Lung (tissue), 12 donors: ENCODE measurements around the gene CLDN6. TPM values are rescaled to one million over a fixed set of nuclear protein-coding genes. Genes with fewer than 3 reads are reported as not detected.

Experiments
- ATAC-seq: fragments of 200-7000 bp; cut with Tn5 transposase; one replicate; pipeline ENCODE4 v1.9.1; 2020; ENCODE audit warnings: moderate number of reproducible peaks; ENCODE audit not compliant: insufficient read depth, low FRiP score
- DNase-seq, 3 donors: peaks; one replicate each; pipeline ENCODE4 v3.0.0-alpha.2; 2013 to 2017
- H3K27ac ChIP-seq, 2 donors: one replicate each; pipeline ENCODE4 v1.5.1; 2013; ENCODE audit warnings: mild to moderate bottlenecking in 2 of 2, moderate library complexity in 2 of 2, control low read depth in 1 of 2, inconsistent platforms in 1 of 2, low read depth in 1 of 2, low read length in 1 of 2
- H3K27me3 ChIP-seq, 3 donors: one replicate each; pipeline ENCODE4 v1.5.1; 2013; ENCODE audit warnings: low read length in 2 of 3; ENCODE audit not compliant: control insufficient read depth in 3 of 3, insufficient read depth in 3 of 3
- H3K36me3 ChIP-seq, 4 donors: one replicate each; pipeline ENCODE4 v1.5.1; 2013; ENCODE audit warnings: low read length in 4 of 4, mild to moderate bottlenecking in 1 of 4, moderate library complexity in 1 of 4; ENCODE audit not compliant: control insufficient read depth in 4 of 4, insufficient read depth in 4 of 4
- H3K4me1 ChIP-seq, 5 donors: one replicate each; pipeline ENCODE4 v1.5.1; 2013; ENCODE audit warnings: low read length in 5 of 5, mild to moderate bottlenecking in 2 of 5, moderate library complexity in 1 of 5; ENCODE audit not compliant: control insufficient read depth in 5 of 5, insufficient read depth in 5 of 5
- H3K4me3 ChIP-seq: one replicate; pipeline ENCODE4 v1.5.1; 2013; ENCODE audit warnings: mild to moderate bottlenecking, control low read depth, moderate library complexity
- H3K9ac ChIP-seq, 2 donors: one replicate each; pipeline ENCODE4 v1.5.1; 2013; ENCODE audit warnings: low read length in 2 of 2, control low read depth in 1 of 2; ENCODE audit not compliant: insufficient read depth in 1 of 2
- H3K9me3 ChIP-seq, 4 donors: one replicate each; pipeline ENCODE4 v1.5.1; 2013; ENCODE audit warnings: low read length in 3 of 4, mild to moderate bottlenecking in 1 of 4, moderate library complexity in 1 of 4; ENCODE audit not compliant: control insufficient read depth in 4 of 4, insufficient read depth in 3 of 4
- WGBS, 2 donors: extraction: QIAGEN DNeasy Blood & Tissue Kit; methylation state at CpG; one replicate each; pipeline ENCODE4 v1.1.7; 2013; 5-methylcytosine and 5-hydroxymethylcytosine counted together
- polyA plus RNA-seq, 2 donors: library from polyadenylated mRNA; stranded (reverse); fragments of 200-250 nt; gene quantifications; one replicate each; pipeline ENCODE4 v1.2.1, GENCODE V29; 2013
- total RNA-seq, 2 donors: library from RNA; depleted of rRNA in 1 of 2; stranded (reverse); fragments of >200 nt in 1 of 2; gene quantifications; one replicate each; pipeline ENCODE4 v1.2.1, GENCODE V29; 2014 to 2021
- TF ChIP-seq, protein P1 (sequence below): IDR thresholded peaks from 2 replicates; pipeline ENCODE4 v1.5.1; 2012; ENCODE audit warnings: mild to moderate bottlenecking; ENCODE audit errors: control extremely low read depth, extremely low read depth
- donor health status: control.
- donor health status: control.
- donor health status: Bipolar disorder and iron deficiency.
- donor health status: healthy.
- donor health status: DM: yes; HTN: yes; CAD: no.

CLDN6 gene
- total and polyA plus RNA-seq, 4 donors: 0.10 to 7.1 (median 0.92) TPM; not detected in 1

DNA sequence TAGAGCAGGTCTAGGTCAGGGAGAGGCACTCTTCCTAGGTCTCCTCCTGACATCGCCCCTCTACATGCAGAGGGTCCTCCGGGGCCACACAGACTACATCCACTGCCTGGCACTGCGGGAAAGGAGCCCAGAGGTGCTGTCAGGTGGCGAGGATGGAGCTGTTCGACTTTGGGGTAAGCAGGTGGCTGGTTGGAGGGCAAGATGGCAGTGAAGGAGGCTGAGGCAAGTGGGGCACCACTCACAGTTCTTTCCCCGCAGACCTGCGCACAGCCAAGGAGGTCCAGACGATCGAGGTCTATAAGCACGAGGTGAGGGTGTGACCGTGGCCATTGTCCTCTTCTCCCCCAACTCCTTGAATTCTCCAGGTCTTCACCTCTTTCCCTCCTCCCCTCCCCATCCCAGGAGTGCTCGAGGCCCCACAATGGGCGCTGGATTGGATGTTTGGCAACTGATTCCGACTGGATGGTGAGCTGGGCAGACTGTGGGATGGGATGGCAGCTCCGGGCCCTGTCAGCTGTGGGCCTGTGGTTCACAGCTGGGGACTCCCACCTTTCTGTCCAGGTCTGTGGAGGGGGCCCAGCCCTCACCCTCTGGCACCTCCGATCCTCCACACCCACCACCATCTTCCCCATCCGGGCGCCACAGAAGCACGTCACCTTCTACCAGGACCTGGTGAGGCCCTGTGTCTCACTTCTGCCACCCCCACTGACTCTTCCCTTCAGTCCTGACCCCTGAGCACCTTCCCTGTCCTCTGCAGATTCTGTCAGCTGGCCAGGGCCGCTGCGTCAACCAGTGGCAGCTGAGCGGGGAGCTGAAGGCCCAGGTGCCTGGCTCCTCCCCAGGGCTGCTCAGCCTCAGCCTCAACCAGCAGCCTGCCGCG is 8.9 kb upstream of the CLDN6 start:
- Histone ChIP-seq H3K9me3 (no peaks in the 10 kb centered on the region), H3K4me3 (no peak overlapping the region), H3K9ac (no peak overlapping the region), H3K27me3 (peaks cover 0 to 22% (median 16%) of the 10 kb centered on the region in 3 donors), H3K27ac (no peak overlapping the region), H3K36me3 (peaks cover 0 to 19% (median 7%) of the 10 kb centered on the region in 4 donors), H3K4me1 (peaks cover 0 to 33% (median 14%) of the 10 kb centered on the region in 5 donors)
- DNase-seq: no peak
- TF ChIP-seq, protein P1, sequence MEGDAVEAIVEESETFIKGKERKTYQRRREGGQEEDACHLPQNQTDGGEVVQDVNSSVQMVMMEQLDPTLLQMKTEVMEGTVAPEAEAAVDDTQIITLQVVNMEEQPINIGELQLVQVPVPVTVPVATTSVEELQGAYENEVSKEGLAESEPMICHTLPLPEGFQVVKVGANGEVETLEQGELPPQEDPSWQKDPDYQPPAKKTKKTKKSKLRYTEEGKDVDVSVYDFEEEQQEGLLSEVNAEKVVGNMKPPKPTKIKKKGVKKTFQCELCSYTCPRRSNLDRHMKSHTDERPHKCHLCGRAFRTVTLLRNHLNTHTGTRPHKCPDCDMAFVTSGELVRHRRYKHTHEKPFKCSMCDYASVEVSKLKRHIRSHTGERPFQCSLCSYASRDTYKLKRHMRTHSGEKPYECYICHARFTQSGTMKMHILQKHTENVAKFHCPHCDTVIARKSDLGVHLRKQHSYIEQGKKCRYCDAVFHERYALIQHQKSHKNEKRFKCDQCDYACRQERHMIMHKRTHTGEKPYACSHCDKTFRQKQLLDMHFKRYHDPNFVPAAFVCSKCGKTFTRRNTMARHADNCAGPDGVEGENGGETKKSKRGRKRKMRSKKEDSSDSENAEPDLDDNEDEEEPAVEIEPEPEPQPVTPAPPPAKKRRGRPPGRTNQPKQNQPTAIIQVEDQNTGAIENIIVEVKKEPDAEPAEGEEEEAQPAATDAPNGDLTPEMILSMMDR: no peak
- no peak for ATAC-seq
- WGBS, 2 donors: 96 to 97% methylated on average over 21 to 24 of the region's 24 CpGs

DNA sequence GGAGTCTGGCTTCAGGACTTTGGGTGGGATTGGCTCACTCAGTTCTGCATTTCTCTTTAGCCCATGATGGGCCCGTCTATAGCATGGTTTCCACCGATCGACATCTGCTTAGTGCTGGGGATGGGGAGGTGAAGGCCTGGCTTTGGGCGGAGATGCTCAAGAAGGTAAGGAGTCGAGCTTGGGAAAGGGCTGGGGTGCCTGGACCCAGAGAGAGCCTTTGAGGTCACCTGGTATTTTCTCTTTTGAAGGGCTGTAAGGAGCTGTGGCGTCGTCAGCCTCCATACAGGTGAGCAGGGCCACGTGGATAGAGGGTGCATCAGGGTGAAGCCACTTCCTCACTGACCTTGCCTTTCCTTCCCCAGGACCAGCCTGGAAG is 8.0 kb upstream of the CLDN6 start:
- TF ChIP-seq, protein P1: no peak
- H3K4me1 ChIP-seq: peaks cover 0 to 41% (median 17%) of the 10 kb centered on the region in 5 donors
- peaks cover 0 to 21% (median 7%) of the 10 kb centered on the region in 4 donors for H3K36me3 ChIP-seq
- H3K9ac ChIP-seq: no peak overlapping the region
- ATAC-seq: no peak
- H3K4me3 ChIP-seq: no peak overlapping the region
- no peak for DNase-seq
- no peaks in the 10 kb centered on the region for H3K9me3 ChIP-seq
- no peak overlapping the region for H3K27ac ChIP-seq
- 88 to 90% methylated on average over 8 of the region's 8 CpGs for WGBS, 2 donors
- peaks cover 0 to 16% (median 16%) of the 10 kb centered on the region in 3 donors for H3K27me3 ChIP-seq

DNA sequence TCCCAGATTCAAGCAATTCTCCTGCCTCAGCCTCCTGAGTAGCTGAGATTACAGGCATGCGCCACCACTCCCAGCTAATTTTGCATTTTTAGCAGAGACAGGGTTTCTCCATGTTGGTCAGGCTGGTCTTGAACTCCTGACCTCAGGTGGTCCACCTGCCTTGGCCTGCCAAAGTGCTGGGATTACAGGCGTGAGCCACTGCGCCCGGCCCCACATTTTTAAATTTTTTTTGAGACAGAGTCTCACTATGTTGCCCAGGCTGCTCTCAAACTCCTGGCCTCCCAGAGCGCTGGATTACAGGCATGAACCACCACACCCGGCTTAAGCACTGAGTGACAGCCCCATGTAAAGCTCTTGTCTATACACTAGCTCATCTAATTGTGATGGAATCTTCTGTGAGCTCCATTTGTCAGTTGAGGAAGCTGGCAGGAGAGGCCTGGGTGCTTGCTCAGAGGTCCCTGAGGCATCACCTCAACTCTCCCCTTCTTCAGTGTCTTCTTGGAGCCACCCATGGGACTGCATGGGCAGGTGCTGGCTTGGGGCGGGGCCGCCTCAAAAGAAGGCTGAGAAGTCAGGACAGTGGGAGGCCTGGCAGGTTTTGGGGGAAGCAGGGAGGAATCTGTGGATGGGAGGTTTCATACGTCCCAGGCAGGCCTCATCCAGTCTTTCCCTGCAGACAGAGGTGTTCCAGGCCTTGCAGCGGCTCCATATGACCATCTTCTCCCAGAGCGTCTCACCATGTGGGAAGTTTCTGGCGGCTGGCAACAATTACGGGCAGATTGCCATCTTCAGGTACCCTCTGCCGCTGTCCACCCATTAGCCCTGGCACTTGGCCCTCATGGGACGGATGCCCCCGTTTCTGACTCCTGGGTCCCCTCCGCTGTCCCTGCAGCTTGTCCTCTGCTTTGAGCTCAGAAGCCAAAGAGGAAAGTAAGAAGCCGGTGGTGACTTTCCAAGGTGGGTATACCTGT is 7.3 kb upstream of the CLDN6 start:
- Histone ChIP-seq H3K36me3 (peaks cover 0 to 21% (median 7%) of the 10 kb centered on the region in 4 donors), H3K4me3 (no peak overlapping the region), H3K27ac (no peak overlapping the region), H3K27me3 (peaks cover 0 to 16% (median 16%) of the 10 kb centered on the region in 3 donors), H3K9me3 (no peaks in the 10 kb centered on the region), H3K9ac (no peak overlapping the region), H3K4me1 (peaks cover 0 to 46% (median 18%) of the 10 kb centered on the region in 5 donors)
- DNase-seq: no peak
- TF ChIP-seq, protein P1: no peak
- ATAC-seq: no peak
- WGBS, 2 donors: 95 to 96% methylated on average over 17 to 18 of the region's 18 CpGs
